Measurements from ENCODE around the gene LRRC63.
"Not testable (repeated sequence)": the region's sequence is repeated elsewhere in the genome, so short reads cannot be mapped to it uniquely, and the experiment has no call there.

Gene LRRC63

GRCh38 chr13:46181840-46182490, 29.8 kb upstream of the LRRC63 start, which contains the start of gene LCP1:
Gene LCP1, minus strand, starts transcription at chr13:46182177. Its CDS starts 22,515 bp downstream, at chr13:46159662.
- DNase-seq (ENCODE audit: low spot score) = no peak

- no peak for DNase-seq (ENCODE audit: low spot score)
Measured at GRCh38 chr13:46182491-46182877, 29.2 kb upstream of the LRRC63 start.

GRCh38 chr13:46183018-46183946, 28.4 kb upstream of the LRRC63 start:
- no peak for DNase-seq (ENCODE audit: low spot score)

GRCh38 chr13:46184277-46184699, 27.4 kb upstream of the LRRC63 start:
- DNase-seq (ENCODE audit: low spot score) = no peak

- no peak for DNase-seq (ENCODE audit: low spot score)
Measured at GRCh38 chr13:46185634-46186033, 26.1 kb upstream of the LRRC63 start.

- DNase-seq (ENCODE audit: low spot score) = no peak
Measured at GRCh38 chr13:46192412-46192811, 19.3 kb upstream of the LRRC63 start.

- no peak for DNase-seq (ENCODE audit: low spot score)
Measured at GRCh38 chr13:46195016-46195415, 16.7 kb upstream of the LRRC63 start.

GRCh38 chr13:46197299-46198048, 14.3 kb upstream of the LRRC63 start:
- no peak for DNase-seq (ENCODE audit: low spot score)

- no peak for DNase-seq (ENCODE audit: low spot score)
Measured at GRCh38 chr13:46198696-46199193, 13.0 kb upstream of the LRRC63 start.

- no peak for DNase-seq (ENCODE audit: low spot score)
Measured at GRCh38 chr13:46202188-46202795, 9.4 kb upstream of the LRRC63 start.

- DNase-seq (ENCODE audit: low spot score) = no peak
Measured at GRCh38 chr13:46202966-46203365, 8.8 kb upstream of the LRRC63 start.

- DNase-seq (ENCODE audit: low spot score) = no peak
Measured at GRCh38 chr13:46206143-46206542, 5.6 kb upstream of the LRRC63 start.

- DNase-seq (ENCODE audit: low spot score) = no peak
Measured at GRCh38 chr13:46207828-46208227, 3.9 kb upstream of the LRRC63 start.

- no peak for DNase-seq (ENCODE audit: low spot score)
Measured at GRCh38 chr13:46210362-46211083, 1.2 kb upstream of the LRRC63 start.

GRCh38 chr13:46211116-46211482, 629 bp upstream of the LRRC63 start:
- no peak for DNase-seq (ENCODE audit: low spot score)

- DNase-seq (ENCODE audit: low spot score) = no peak
Measured at GRCh38 chr13:46213242-46213641, 1.5 kb downstream of the LRRC63 start.

GRCh38 chr13:46214741-46215140, 3.0 kb downstream of the LRRC63 start:
- not testable (repeated sequence) for DNase-seq (ENCODE audit: low spot score)

GRCh38 chr13:46220234-46220633, 8.5 kb downstream of the LRRC63 start:
- DNase-seq (ENCODE audit: low spot score) = not testable (repeated sequence)

GRCh38 chr13:46229251-46229650, 17.5 kb downstream of the LRRC63 start:
- no peak for DNase-seq (ENCODE audit: low spot score)

GRCh38 chr13:46232281-46232680, 20.6 kb downstream of the LRRC63 start:
- DNase-seq (ENCODE audit: low spot score) = no peak

- no peak for DNase-seq (ENCODE audit: low spot score)
Measured at GRCh38 chr13:46235286-46235685, 23.6 kb downstream of the LRRC63 start.

Measured in hepatic stellate cell (primary cell).